Stimulated activated naive CD8-positive, alpha-beta T cell treated with anti-CD3 and anti-CD28 coated beads, Interleukin-15, amount 100 ng/mL, for 72 hours (primary cell): ENCODE results near the gene A3GALT2.

ENCODE experiments used
- ATAC-seq: fragments of 150-1000 bp; cut with Tn5 transposase; 2 replicates; pipeline ENCODE4 v1.10.0; 2021; ENCODE audit warnings: mild to moderate bottlenecking, moderate library complexity
- DNase-seq, 2 donors: peaks; one replicate each; pipeline ENCODE4 v3.0.0; 2021 to 2022
- H3K27ac Mint-ChIP-seq, 2 donors: one replicate each; pipeline ENCODE4 v1.8.0; 2022; ENCODE audit warnings: mild to moderate bottlenecking in 2 of 2, mixed read lengths in 2 of 2, moderate library complexity in 2 of 2
- H3K27me3 Mint-ChIP-seq: one replicate; pipeline ENCODE4 v1.8.0; 2022; ENCODE audit warnings: mixed read lengths
- H3K4me1 Mint-ChIP-seq: one replicate; pipeline ENCODE4 v1.8.0; 2022; ENCODE audit warnings: mild to moderate bottlenecking, mixed read lengths
- H3K4me3 Mint-ChIP-seq, 2 donors: one replicate each; pipeline ENCODE4 v1.8.0; 2022; ENCODE audit warnings: mild to moderate bottlenecking in 2 of 2, mixed read lengths in 2 of 2, moderate library complexity in 1 of 2
- H3K9me3 Mint-ChIP-seq, 2 donors: one replicate each; pipeline ENCODE4 v1.8.0; 2022; ENCODE audit warnings: mixed read lengths in 2 of 2

Gene A3GALT2

DNA sequence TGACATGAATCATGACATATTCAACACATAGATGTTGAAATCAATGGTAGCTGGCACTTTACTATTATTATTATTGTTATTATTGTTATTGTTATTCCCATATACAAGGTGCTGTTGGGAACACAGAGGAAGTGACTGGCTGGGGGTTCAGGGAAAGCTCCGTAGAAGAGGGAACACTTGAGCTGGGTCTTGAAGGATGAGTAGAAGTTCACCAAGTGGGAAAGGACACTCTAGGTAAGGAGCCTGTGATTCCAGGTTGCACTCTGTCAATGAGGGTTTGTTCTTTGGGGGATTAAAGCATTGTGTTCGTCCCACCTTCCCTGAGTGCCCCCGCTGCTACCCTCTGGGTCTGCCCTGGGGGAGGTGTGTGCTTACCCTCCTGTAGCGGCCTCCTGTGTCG, 50.5 kb downstream of the A3GALT2 start:
- no peaks in the 10 kb centered on the region for H3K9me3 Mint-ChIP-seq
- no peak overlapping the region for H3K4me3 Mint-ChIP-seq
- no peaks in the 10 kb centered on the region for H3K27me3 Mint-ChIP-seq
- H3K4me1 Mint-ChIP-seq = peaks cover 23% of the 10 kb centered on the region
- H3K27ac Mint-ChIP-seq = no peak overlapping the region
- DNase-seq (no peak), ATAC-seq (no peak)

DNA sequence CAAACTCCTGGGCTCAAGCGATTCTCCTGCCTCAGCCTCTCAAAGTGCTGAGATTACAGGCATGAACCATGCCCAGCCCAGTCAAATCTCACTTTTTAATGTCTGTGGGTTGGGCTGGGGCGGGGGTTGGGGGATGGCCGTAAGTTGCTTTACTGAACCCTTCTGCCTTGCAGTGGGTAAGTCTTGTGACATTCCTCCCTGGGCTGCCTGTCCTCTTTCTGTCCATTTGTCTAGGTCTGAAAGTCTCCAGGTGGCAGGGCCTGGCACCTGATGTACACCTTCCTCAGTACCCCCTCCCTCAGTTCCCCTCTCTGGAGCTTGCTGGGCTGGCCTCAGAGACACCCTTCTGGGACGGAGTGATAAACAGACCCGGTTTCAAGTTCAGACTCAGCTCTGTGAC, 51.3 kb downstream of the A3GALT2 start:
- H3K9me3 Mint-ChIP-seq = no peaks in the 10 kb centered on the region
- H3K4me1 Mint-ChIP-seq = peaks cover 23% of the 10 kb centered on the region
- H3K27me3 Mint-ChIP-seq = no peaks in the 10 kb centered on the region
- DNase-seq (no peak), ATAC-seq (no peak)
- H3K27ac Mint-ChIP-seq = no peak overlapping the region
- no peak overlapping the region for H3K4me3 Mint-ChIP-seq

DNA sequence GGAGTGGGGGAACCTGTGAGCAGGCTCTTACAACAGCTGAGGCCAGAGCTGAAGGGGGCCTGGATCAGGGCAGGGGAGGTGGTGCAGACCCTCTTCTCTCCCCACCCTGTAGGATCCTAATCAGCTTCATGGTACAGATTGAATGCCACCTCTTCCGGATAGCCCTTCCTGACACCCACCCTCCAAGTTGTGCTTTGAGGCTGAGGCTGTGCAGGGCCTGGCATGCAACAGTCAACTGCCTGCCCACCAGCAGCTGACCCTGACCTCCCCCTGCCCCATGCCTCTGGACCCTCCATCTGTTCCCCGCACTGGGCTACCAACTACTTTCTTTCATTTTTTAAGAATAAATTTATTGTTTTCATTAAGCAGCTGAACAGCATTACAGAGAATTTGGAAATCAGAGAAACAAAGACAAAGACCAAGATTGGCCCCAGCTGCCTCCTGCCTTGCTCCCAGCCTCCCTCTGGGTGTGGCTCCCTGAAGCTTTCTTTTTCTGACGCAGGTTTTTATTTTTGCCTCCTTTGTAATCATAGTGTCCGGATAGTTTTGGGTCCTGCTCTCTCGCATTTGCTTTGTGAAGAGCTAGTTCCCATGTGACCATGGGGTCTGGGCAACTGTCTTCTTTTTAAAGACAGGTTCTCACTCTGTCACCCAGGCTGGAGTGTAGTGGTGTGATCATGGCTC, 51.8 kb downstream of the A3GALT2 start:
- Mint-ChIP-seq H3K27me3 (no peaks in the 10 kb centered on the region), H3K4me3 (no peak overlapping the region), H3K9me3 (no peaks in the 10 kb centered on the region), H3K27ac (no peak overlapping the region), H3K4me1 (peaks cover 23% of the 10 kb centered on the region)
- ATAC-seq = no peak
- DNase-seq = no peak

DNA sequence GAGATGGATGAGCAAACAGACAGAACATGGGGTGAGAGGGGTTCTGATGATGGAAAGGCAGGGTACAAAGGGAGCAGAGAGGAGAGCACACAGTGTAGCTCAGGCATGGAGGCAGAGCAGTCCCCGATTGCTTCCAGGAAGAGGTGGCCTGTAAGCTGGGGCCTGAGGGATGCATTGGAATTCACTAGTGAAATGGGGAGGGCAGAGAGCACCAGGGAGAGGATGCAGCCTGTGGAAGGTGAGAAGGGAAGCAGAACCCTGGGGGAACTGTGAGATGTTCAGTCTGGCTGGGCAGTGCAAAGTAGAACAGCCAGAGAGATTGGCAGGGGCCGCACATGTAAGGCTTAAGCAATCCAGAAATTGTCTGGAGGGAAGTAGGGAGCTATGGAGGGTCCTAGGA, 52.4 kb downstream of the A3GALT2 start:
- no peak overlapping the region for H3K4me3 Mint-ChIP-seq
- ATAC-seq (no peak), DNase-seq (no peak)
- H3K27me3 Mint-ChIP-seq = no peaks in the 10 kb centered on the region
- H3K9me3 Mint-ChIP-seq = no peaks in the 10 kb centered on the region
- H3K27ac Mint-ChIP-seq = peak overlapping the region in 1 of 2 donors; percentile 3
- peaks cover 20% of the 10 kb centered on the region for H3K4me1 Mint-ChIP-seq

DNA sequence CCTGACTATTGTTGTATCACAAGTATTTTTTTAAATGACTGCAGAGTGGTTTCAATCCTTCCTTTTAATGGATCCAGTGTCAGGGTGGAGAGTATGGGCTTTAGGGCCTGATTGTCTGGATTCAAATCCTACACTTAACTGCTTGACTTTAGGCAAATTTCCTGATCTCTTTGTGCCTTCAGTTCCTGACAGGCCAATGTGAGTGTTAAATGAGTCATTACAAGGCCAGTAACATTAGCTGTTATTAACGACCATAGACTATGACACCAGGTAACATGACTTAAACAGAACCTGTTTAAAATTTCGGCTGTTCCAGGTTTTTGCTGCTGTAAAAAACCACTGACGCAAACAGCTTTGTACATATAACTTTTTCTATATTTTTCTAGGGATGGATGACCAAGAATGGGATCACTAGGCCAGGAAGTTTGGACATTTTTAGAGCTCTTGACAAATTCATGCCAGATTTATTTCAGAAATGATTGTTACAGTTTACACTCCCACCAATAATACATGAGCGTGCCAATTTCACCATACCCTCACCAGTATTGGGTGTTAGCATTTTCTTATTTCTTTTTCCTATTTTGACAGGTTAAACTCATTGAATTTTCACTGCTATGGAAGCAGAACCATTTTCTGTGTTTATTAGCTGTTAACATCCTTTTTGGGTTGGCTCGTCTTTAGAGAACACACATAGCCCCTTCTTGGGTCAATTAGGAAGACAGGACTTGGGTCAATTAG, 53.3 kb downstream of the A3GALT2 start:
- peaks cover 11% of the 10 kb centered on the region for H3K4me1 Mint-ChIP-seq
- ATAC-seq (no peak), DNase-seq (no peak)
- no peaks in the 10 kb centered on the region for H3K27me3 Mint-ChIP-seq
- no peak overlapping the region for H3K4me3 Mint-ChIP-seq
- H3K9me3 Mint-ChIP-seq = no peaks in the 10 kb centered on the region
- H3K27ac Mint-ChIP-seq = no peak overlapping the region

DNA sequence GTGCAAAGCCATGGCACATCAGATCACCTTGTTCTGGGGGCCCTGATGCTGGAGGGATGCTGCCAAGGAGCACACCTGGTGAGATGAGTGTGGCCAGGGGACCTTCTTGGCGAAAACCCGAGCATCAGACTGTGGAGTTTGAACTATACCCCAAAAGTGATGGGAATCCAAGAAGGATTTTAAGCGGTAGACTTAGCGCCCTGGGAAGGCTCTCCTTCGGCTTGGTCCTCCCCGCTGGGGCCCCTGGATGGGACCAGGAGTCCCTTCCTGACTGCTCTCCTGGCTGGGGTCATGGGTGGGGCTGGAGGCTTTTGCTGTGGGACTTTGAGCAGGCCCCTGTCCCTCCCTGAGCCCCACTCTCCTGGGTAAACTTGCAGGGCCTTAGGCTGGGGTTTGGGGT, 54.1 kb downstream of the A3GALT2 start:
- Mint-ChIP-seq H3K4me1 (peaks cover 5% of the 10 kb centered on the region), H3K27me3 (no peaks in the 10 kb centered on the region), H3K27ac (no peak overlapping the region), H3K9me3 (no peaks in the 10 kb centered on the region), H3K4me3 (no peak overlapping the region)
- ATAC-seq = no peak
- DNase-seq = no peak

DNA sequence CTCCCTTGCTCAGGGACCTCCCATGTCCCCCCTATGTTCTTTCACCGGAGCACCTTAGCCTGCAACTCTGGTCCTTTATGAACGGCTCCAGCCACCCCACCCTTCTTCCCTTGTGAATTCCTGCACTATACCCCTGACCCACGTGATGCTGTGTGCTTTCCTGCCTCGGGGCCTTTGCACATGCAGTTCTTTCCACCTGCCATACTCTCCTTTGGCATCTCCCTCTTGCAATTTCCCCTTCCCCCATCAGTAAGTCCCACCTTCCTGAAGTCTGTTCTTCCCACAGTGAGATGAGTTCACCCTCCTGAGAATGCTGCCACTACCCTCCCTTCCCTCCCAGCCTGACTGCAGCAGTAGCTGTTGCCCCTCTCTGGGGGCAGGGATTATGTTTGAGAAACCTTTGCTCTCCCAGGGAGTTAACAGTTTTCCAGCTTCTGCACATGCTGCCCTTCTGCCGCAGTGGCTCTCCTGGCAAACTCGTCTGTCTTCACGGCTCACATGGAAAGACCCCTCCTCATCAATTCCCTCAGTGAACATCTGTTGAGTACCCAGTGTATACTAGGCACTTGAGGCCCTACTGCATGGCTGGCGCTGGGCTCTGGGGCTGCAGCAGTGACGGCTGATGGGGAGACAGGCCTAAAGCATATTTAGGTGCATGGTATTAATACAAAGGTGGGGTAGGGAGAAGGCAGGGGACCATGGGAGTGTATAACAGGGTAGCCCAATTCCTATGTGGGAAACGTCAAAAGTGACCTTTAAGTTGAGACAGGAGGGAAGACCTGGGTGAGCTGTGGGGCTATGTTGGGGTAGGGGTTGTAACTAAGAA, 54.9 kb downstream of the A3GALT2 start:
- H3K27ac Mint-ChIP-seq = no peak overlapping the region
- no peak for ATAC-seq
- peaks cover 9% of the 10 kb centered on the region for H3K4me1 Mint-ChIP-seq
- H3K4me3 Mint-ChIP-seq = no peak overlapping the region
- H3K27me3 Mint-ChIP-seq = no peaks in the 10 kb centered on the region
- H3K9me3 Mint-ChIP-seq = no peaks in the 10 kb centered on the region
- no peak for DNase-seq

DNA sequence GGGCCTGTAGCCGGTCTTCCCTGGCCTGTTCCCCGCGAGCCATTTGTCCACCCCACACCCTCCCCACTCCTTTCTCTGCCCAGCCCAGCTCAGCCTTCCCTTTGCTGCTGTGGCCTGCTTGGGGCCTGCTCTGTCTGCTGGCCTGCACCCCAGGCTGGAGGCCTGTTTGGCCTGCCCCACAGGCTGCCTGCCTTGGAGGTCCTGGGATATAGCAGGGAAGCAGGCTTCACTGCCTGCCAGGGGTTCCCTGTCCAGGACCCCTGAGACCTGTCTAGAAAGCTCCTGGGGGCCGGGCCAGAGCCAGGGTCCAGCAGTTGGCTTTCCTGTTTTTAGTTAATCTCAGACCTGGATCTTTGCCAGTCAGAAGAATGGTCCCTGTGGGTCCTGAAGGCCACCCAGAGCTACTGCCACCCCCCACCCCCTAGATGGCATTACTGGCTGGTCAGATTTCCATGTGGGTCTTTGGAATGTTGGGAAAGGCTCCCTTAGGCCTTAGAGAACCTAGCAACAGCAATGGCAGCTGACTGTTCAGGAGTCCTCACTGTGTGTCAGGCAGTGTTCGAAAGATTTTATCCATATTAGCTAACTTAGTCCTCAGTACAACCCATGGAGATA, 56.9 kb downstream of the A3GALT2 start:
- H3K27me3 Mint-ChIP-seq = no peaks in the 10 kb centered on the region
- no peak overlapping the region for H3K4me3 Mint-ChIP-seq
- peaks cover 27% of the 10 kb centered on the region for H3K4me1 Mint-ChIP-seq
- no peak overlapping the region for H3K27ac Mint-ChIP-seq
- DNase-seq (no peak), ATAC-seq (no peak)
- no peaks in the 10 kb centered on the region for H3K9me3 Mint-ChIP-seq

DNA sequence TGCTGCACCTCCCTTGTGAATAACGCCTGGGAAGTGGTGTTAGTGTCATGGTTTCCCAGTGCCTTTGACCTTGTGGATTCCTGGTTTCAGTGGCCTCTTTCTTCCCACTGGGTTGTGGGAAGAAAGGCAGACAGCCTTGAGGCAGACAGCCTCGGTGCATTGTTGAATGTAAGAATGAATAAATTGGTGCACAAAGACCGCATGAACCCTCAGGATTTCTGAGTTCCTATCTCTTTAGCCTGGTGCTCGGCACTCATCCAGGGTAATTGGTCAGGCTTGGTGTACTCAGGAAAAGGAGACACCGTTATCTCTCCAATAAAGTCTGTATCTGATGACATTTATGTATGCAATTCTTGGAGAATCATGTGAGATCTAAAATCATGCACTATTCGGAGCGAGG, 59.6 kb downstream of the A3GALT2 start:
- peaks cover 46% of the 10 kb centered on the region for H3K4me1 Mint-ChIP-seq
- no peak overlapping the region for H3K4me3 Mint-ChIP-seq
- H3K27me3 Mint-ChIP-seq = no peaks in the 10 kb centered on the region
- no peak overlapping the region for H3K27ac Mint-ChIP-seq
- no peaks in the 10 kb centered on the region for H3K9me3 Mint-ChIP-seq
- no peak for DNase-seq
- no peak for ATAC-seq

DNA sequence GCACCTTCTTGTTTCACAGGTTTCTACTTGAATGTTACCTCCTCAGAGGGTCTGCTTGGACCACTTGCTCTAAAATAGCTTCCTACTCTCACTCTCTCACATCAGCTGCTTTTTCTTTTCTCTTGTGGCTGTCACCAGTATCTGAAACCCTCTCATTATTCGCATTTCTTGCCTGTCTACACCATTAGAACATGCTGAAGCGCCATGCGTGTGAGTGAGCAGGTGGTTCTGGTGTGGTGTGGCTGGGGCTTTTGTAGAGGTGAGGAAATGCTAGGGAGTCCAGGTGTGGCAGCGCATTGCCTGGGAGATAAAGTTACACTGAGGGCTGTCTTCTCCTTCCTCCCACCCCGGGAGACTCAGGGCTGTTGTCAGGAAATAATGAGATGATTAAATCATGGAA, 60.5 kb downstream of the A3GALT2 start:
- no peak overlapping the region for H3K27ac Mint-ChIP-seq
- H3K4me3 Mint-ChIP-seq = no peak overlapping the region
- peaks cover 46% of the 10 kb centered on the region for H3K4me1 Mint-ChIP-seq
- DNase-seq (no peak), ATAC-seq (no peak)
- no peaks in the 10 kb centered on the region for H3K9me3 Mint-ChIP-seq
- no peaks in the 10 kb centered on the region for H3K27me3 Mint-ChIP-seq

DNA sequence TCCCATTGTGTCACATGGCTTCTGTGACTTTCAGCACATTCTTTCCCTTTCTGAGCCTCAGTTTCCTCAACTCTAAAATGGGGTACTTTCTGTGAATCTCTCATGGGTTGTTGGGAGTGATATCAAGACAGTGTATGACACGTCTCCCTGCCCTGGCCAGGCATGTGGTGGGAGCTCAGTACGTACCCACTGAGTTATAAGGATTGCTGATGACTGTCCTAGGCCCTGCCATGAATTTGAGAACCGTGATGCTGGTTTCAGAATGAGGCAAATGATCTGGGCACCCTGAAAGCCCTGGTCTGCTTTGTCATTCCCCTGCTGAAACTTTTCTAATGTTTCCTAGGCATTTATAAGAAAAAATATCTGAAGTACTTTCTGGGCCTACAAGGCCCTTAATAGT, 61.0 kb downstream of the A3GALT2 start:
- no peak overlapping the region for H3K4me3 Mint-ChIP-seq
- no peaks in the 10 kb centered on the region for H3K27me3 Mint-ChIP-seq
- no peak for ATAC-seq
- H3K4me1 Mint-ChIP-seq = peaks cover 46% of the 10 kb centered on the region
- no peaks in the 10 kb centered on the region for H3K9me3 Mint-ChIP-seq
- DNase-seq = no peak
- no peak overlapping the region for H3K27ac Mint-ChIP-seq

DNA sequence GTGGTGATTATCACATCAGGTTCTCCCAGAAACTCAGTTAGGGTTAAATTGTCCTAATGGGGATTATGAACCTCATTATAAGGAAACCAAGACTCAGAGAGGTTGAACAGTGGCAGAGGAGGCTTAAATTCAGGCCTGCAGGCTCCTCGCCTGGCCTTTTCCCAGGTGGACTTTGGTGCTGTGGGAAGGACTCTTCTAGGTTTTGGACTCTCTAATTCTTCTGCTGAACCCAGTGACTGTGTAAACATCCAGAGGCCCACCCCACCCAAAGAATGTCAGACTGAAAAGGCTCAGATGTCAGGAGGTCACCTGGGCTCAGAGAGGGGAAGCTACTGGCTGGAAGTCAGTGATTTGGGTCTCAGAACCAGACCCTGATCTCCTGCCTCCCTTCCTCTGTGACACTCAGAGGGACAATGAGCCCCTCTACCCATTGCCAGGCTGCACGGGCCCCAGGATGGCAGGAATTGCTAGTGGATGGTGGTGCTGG, 62.1 kb downstream of the A3GALT2 start:
- H3K9me3 Mint-ChIP-seq = no peaks in the 10 kb centered on the region
- no peaks in the 10 kb centered on the region for H3K27me3 Mint-ChIP-seq
- H3K27ac Mint-ChIP-seq = no peak overlapping the region
- ATAC-seq (no peak), DNase-seq (no peak)
- peaks cover 46% of the 10 kb centered on the region for H3K4me1 Mint-ChIP-seq
- H3K4me3 Mint-ChIP-seq = peak overlapping the region in 1 of 2 donors; percentile 28

DNA sequence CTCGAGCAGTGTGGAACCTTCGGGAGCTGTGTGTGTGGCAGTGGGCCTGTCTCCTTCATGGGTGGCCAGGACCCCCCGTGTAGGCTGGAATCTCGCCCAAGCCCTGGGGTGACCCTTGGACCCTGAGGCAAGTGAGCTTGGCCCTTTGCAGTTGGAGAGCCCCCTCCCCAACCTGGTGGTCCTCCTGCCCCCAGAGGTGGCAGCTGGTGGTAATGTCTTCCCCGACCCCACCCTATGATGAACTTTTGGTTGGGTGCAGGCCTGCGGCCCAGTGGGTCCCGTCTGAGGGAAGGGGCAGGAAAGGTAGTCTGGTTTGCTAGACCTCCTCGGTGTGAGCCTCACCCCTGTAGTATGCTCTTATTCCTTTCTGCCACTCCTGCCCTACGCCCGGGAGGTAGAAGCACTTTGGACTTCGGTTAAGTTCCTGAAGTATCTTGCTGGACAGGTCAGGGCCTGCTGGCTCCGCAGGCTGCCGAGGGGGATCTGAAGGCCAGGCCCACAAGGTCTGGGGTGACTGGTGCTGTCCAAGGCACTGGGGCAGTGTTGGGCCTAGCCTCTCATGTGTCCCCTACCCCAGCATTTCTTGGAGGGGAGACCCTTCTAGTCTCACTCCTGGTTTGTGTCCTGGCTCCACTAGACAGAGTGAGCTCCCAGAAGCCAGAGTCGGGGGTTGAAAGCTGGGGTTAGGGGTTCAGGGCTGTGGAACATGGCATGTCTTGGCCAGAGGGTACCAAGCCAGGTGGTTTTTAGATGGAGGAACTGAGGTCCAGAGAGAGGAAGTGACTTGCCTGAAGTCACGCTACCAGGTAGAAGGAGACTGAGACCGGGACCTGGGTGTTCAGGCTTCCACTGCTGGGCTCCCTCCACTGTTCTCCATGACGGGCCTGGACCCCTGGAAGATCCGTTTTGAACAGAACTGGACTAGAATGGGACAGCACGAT, 62.9 kb downstream of the A3GALT2 start:
- H3K27me3 Mint-ChIP-seq = no peaks in the 10 kb centered on the region
- peak overlapping the region; percentile 77 to 99 for H3K27ac Mint-ChIP-seq
- DNase-seq = no peak
- ATAC-seq = no peak
- peak overlapping the region; percentile 96 to 98 for H3K4me3 Mint-ChIP-seq
- H3K4me1 Mint-ChIP-seq = peaks cover 46% of the 10 kb centered on the region
- no peaks in the 10 kb centered on the region for H3K9me3 Mint-ChIP-seq

DNA sequence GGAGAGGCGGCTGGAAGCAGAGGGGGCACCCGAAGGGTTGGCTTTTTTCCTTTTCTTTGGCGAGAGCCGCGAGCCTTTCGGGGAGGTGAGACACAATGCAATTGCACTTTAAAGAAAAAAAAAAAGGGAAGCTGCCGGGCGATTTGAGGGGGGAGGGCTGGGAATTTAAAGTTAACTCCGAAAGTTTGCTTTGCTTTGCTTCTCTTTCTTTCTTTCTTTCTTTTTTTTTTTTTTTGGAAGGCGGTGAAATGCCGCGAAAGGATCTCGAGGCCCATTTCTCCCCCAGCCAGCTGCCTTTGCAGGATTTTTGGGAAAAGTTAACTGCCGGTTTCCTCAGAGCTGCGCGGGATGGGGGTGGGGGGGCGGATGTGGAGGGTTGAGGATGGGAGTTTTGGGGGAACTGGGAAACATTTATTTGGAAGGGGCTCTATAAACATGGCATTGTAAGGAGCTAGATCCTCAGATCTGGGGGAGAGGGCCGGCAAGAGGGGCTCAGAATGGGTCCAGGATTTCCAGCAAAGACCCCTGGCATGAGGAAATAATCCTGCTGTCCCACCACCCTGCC, 63.6 kb downstream of the A3GALT2 start:
- DNase-seq = no peak
- Mint-ChIP-seq H3K27ac (peak overlapping the region; percentile 98 to 99), H3K4me3 (peak overlapping the region; percentile 96 to 98), H3K9me3 (no peaks in the 10 kb centered on the region), H3K4me1 (peaks cover 46% of the 10 kb centered on the region), H3K27me3 (no peaks in the 10 kb centered on the region)
- no peak for ATAC-seq
